Measurements from ENCODE around the gene CLEC7A.

Gene CLEC7A

DNA sequence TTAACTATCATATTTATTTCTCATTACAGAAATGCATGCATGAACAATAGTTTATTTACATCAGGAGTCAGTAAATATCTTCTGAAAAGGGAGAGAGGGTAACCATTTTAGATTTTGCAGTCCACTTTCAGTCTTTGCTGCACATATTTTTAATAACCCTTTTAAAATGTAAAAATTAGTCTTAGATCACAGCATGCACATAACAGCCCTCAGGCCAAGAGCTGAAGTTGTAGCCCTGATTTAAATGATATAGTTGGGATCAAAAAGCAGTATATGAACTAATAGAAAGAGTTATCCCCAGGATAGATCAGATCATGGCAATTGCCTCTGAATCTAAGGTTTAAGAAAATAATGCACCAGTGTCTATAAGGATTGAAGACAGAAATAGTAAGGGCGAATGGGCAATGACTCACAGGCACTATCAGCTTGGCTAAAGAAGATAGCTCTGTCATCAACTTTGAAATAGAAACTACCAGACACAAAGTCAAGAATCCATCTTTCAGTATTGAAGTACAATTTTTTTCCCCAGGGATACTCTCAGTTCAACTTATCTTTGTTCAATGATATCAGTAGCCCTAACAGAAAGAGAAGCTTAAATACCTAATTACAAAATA is 13.1 kb upstream of the CLEC7A start:
- FAIRE-seq (no peak), DNase-seq (ENCODE audit: insufficient read length, low spot score) (no peak)

DNA sequence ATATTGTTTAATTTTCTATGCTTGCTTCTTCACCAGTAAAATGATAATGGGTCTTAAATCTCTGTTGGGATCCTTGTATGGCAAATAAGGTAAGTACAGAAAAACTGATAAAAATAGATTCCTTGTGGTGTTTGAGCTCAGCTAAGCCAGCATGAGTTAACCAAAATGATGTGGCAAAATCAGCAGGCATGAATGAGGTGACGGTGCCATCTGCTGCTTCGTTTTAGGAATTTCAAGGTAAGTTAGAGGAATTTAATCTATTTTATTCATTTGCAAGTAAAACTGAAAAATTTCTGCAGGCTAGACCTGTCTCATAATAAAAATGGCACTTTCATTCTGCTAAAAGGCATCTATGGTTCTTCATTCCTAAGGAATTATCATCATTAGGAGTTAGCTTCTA is 10.0 kb upstream of the CLEC7A start:
- peak; percentile 32 for DNase-seq (ENCODE audit: insufficient read length, low spot score)
- peak; percentile 4 for FAIRE-seq

DNA sequence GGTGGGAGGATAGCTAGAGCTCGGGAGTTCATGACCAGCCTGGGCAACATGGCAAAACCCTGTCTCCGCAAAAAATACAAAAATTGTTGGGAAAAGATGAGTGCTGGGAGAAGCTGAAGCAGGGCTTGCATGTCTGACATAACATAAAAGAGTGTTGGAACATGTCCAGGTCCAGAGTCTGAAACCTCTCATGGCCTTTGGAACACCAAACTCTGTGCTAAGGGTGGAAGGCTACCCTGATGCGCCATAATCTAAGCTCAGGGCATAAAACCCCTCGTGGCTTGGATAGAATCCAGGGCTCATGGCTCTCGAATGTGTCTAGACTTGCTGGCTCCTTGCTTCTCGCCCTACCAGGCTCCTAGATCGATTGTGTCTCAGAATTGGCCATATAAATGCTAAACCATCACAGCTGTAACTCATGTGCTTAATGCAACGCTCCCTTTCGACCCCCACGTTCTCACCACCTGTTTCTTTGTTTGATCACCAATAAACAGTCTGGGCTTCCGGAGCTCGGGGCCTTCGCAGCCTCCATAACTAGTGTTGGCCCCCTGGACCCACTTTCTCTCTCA is 6.7 kb upstream of the CLEC7A start:
- DNase-seq (ENCODE audit: insufficient read length, low spot score) (no peak), FAIRE-seq (no peak)

DNA sequence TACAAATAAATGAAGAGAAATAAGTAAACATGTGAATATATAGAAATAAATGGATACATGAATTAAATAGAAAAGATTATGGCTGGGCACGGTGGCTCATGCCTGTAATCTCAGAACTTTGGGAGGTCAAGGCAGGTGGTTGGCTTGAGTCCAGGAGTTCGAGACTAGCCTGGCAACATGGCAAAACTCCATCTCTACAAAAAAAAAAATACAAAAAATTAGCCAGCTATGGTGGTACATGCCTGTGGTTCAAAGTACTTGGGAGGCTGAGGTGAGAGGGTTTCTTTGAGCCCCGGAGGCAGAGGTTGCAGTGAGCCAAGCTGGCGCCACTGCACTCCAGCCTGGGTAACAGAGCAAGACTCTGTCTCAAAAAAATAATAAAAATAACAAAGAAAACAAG is 5.1 kb upstream of the CLEC7A start:
- DNase-seq (ENCODE audit: insufficient read length, low spot score): no peak
- no peak for FAIRE-seq

DNA sequence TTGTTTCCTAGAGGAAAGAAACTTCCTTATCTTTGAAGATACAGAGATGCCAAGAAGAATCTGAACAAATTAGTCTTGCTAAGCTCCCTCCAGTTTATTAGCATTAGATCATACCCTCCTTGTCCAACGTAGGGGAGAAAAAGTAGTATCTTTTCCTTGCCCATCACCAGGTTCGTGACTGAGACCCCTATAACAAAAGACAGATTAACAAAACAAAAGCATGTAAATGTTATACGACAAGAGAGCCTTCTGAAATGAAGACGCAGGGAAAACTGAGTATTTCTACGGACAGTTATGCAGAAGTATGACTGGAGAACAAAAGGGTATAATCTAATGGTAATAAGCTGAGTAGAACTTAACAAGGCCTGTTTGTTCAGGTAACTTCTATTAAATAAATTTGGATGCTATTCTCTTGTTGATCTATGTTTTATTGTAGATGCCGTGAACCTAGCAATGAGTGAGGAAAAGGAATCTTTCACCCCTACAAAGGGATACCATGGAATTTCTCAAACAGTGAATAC is 2.9 kb upstream of the CLEC7A start:
- FAIRE-seq (no peak), DNase-seq (ENCODE audit: insufficient read length, low spot score) (no peak)

DNA sequence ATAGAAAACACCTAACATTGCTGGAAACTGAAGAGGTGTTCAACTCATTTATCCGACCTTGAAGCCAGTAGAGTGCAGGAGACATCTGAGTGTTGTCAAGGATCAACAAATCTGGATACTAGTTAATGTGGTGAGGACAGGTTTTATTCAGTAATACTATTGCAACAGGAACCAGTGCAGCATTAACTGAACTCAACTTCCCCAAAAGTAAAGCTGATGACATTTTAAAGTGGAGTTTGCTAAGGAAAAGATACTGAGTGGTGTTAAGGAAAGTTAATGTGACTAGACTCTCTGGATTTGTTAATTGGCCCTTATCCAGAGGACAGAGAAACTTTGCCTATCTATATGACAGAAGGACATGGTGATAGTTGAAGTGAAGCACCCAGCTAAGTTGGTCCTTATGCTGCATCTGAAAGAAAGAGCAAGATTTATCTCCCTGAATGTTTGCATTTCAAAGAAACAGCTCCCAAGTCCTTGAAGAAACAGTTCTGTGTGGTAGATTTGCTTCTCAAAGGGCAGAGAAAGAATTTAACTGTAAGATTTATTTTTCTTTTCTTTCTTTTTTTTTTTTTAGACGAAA is 1.2 kb upstream of the CLEC7A start:
- FAIRE-seq (no peak), DNase-seq (ENCODE audit: insufficient read length, low spot score) (no peak)

DNA sequence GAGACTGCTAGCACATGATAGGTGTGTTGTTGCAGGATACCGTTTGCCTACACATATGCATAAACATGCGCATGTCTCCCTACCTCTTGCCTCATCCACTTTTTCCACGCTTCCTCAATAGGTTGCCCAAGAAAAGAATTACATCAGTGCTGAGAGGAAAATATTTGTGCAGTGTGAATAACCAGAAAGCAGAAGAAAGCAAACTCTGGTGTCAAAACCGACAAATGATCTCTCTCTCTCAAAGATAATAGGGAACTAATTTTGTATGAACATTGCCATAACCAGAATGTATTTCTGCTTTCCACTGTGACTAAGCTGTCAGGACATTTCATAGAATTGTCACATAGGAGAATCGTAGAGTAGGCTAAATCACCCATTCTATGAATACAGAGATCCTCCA is 1.3 kb downstream of the CLEC7A start:
- DNase-seq (ENCODE audit: insufficient read length, low spot score): no peak
- no peak for FAIRE-seq

DNA sequence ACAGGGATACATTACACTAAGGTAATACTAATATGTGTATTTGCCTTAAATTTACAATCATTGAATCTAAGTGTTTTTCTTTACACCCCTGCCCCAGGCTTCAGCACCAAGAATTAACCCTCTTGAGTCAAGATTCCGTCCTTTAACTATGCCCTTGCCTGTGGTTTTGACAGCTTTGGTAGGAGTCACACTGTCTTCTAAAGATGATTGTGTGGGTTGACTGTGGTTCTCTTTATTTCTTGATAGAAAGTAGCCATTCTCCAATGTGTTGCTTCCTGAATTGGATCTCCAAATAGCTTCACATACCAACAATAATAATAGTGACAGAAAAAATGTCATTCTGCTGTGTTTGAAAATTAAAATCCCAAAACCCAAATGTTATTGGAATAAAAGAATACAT is 3.6 kb downstream of the CLEC7A start:
- DNase-seq (ENCODE audit: insufficient read length, low spot score): no peak
- FAIRE-seq: no peak

DNA sequence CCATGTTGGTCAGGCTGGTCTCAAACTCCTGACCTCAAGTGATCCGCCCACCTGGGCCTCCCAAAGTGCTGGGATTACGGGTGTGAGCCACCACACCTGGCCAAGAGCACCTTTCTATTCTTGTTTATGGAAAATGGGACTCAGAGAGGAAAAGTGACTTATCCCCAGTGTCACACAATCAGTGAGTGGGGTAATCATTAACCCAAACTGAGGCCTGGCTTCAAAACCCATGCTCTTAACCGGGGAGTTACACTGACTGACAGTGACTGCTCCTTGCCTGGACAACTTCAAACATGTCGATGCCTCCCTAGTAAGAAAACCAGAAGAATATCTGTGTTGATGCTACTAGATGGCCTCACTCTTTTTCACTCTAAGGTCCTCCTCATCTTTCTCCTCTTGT is 7.3 kb downstream of the CLEC7A start:
- DNase-seq (ENCODE audit: insufficient read length, low spot score) (no peak), FAIRE-seq (no peak)

DNA sequence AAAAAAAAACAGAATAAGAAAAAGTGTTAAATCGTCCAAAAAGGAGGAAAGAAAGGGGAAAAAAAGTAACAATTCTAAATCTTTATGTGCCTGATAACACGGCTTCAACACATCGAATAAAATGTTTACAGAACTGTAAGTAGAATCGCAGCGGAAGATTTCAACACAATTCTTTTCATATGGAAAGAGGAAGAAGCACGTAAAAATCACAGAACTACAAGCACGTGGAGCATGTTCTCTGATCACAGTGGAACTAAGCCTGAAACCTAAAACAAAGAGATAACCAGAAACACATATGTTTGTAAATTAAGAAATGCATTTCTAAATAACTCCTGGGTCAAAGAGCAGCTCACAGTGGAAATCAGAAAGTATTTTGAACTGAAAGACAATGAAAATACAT is 8.7 kb downstream of the CLEC7A start:
- FAIRE-seq: no peak
- DNase-seq (ENCODE audit: insufficient read length, low spot score): no peak

DNA sequence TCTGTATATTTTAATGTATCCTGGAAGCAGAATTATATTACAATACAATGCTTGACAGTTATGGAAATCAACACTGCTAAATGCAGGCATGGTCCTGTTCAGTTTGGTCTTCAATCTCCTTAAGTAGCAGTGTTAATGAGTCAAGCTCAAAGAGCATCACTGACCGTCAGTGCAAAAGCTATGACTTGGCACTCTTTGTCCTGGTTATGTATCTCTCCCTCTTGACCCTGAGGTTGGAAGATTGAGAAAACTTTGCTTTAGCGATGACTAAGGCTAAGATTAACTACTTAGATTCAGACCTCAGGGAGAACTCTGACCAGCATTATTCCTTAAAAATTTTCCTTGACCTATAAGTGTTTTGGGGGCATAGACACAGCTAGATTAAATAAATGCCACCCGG is 10.9 kb downstream of the CLEC7A start:
- FAIRE-seq: no peak
- DNase-seq (ENCODE audit: insufficient read length, low spot score): no peak

DNA sequence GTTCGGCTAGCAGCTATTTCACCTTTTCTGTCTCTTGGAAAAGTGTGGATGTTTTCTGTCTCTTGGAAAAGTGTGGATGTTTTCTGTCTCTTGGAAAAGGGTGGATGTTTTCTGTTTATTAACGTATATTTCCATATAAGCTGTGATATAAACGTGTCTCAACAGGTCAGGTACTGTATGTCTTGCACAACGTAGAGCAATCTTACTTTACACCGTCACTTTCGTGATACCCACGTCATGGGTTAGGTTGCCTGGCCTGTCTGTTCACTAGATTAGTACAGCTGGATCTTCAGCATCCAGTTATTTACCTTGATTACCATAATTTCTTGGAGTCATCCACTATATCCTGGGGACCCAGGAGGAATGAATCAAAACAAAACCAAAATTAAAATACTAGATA is 14.1 kb downstream of the CLEC7A start:
- DNase-seq (ENCODE audit: insufficient read length, low spot score): no peak
- FAIRE-seq: peak; percentile 36

DNA sequence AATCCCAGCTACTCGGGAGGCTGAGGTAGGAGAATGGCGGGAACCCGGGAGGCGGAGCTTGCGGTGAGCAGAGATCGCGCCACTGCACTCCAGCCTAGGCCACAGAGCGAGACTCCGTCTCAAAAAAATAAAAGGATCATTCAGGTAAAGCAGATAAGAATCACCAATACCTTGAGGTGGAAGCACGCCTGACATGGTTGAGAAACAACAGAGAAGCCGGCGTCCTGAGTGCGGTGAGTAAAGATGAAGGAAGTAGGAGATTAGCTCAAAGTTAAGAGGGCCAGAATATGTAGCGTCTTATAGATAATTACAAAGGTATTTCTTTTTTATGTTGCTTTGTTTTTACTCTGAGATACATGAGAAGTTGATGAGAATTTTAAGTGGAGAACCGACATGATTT is 14.7 kb downstream of the CLEC7A start:
- FAIRE-seq: no peak
- no peak for DNase-seq (ENCODE audit: insufficient read length, low spot score)

DNA sequence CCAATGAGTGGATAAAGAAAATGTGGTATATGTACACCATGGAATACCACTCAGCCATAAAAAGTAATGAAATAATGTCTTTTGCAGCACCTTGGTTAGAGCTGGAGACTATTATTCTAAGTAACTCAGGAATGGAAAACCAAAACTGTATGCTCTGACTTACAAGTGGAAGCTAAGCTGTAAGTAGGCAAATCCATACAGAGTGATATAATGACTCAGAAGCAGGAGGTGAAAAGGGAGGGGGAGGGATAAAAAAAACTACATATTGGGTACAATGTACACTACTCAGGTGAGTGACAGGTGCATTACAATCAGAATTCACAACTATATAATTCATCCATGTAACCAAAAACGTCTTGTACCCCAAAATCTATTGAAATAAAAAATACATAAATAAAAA is 16.1 kb downstream of the CLEC7A start:
- DNase-seq (ENCODE audit: insufficient read length, low spot score): no peak
- FAIRE-seq: no peak

DNA sequence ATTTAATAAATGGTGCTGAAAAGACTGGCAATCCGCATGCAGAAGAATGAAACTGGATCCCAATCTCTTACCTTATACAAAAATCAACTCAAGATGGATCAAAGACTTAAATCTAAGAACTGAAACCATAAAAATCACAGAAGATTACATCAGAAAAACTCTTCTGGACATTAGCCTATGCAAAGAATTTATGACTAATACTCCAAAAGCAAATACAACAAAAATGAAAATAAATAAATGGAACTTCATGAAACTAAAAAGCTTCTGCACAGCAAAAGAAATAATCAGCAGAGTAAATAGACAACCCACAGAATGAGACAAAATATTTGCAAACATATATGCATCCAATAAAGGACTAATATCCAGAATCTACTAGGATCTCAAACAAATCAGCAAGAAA is 16.9 kb downstream of the CLEC7A start:
- FAIRE-seq (no peak), DNase-seq (ENCODE audit: insufficient read length, low spot score) (no peak)

DNA sequence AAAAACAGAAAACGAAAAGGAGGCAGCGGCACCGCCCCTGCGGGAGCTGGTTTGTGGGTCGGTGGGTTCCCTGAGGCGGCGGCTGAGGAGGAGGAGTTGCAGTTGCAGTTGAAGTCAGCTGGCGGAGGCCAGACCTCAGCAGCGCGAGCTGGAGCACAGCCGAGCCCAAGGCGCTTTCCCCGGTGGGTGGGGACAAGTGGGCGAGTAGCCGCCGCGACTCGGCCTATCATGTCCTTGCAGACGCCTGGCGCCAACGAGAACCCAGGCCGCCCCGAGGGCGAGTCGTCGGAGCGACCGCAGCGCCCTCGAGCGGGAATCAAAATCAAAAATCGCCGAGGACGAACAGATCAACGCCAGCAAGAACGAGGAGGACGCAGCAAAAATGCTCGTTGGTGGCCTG is 18.5 kb downstream of the CLEC7A start:
- FAIRE-seq: no peak
- no peak for DNase-seq (ENCODE audit: insufficient read length, low spot score)

DNA sequence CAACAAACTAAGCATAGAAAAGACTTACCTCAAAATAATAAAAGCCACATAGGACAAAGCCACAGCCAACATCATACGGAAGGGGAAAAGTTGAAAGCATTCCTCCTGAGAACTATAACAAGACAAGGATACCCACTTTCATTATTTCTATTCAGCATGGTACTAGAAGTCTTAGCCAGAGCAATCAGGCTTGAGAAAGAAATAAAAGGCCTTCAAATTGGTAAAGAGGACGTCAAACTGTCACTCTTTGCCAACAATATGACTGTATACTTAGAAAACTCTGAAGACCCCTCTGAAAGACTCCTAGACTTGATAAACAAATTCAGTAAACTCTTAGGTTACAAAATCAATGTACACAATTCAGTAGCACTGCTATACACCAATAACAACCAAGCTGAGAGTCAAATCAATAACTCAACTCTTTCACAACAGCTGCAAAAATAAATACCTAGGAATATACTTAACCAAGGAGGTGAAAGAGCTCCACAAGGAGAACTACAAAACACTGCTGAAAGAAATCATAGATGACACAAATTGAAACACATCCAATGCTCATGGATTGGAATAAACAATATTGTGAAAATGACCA is 19.6 kb downstream of the CLEC7A start:
- DNase-seq (ENCODE audit: insufficient read length, low spot score) (no peak), FAIRE-seq (no peak)

DNA sequence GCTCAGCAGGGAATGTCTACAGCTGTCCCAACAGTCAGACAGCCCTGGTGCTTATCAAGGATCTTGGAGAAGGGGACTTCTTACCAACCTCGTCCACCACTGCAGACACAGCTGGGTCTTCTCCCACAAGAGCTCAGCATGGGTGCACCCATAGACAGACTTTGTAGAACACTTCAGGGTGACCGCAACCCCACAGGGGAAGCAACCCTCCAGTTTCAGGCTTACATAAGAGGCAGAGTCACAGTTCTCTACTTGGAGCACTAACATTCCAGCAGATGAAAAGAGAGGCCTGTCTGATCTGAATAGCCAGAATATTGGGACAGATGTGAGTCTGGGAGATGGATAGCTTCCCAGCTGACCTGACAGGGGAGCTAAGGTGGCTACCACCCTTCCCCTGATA is 27.7 kb downstream of the CLEC7A start:
- DNase-seq (ENCODE audit: insufficient read length, low spot score): no peak
- no peak for FAIRE-seq

DNA sequence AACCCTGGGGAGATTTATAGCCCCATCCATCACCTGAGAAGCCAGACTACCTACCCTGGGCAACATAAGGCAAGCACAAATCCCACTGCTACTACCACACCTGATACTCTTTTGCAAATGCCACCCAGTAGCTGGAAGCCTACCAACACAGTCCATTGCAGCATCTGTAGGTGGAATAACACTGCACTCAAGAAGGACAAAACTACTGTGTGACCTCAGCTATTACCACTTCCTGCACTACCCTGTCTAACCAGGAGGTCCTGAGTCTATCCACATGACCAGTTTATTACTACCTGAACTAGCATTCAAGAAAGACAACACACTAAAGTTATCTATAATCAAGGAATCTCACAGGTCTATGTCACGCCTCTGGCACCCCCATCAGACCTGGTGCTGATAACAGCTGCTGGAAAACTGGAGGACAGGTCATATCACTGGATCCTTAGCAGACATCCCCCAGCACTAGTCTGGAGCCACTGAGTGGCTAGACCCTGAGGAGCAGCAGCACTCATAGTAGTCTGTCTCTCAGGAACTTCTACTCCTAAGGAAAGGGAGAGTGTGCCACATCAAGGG is 28.3 kb downstream of the CLEC7A start:
- DNase-seq (ENCODE audit: insufficient read length, low spot score) (no peak), FAIRE-seq (no peak)

DNA sequence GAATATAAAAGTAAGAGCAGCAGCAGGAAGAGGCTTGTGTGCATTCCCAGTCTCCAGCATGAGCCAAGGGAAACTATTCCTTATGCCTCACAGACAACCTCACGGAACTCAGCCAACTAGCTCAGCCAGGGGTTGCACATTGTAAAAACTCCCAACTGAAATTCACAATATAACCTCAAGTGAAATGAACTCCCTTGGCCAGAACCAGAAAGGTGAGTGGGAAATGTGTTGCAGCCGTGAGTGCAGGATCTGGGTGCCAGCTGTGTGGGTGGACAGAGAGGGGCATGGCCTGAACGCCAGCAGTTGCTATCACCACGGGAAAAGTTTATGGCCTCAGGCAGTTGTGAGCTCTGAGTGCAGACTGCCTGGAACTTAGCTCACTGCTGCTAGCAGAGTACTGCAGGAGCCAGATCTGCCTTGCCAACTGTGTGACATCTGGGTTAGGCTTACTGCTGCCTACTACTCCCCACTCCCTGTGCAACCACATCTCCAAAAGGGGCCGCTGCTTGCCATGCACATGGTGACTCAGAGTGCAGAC is 28.9 kb downstream of the CLEC7A start:
- DNase-seq (ENCODE audit: insufficient read length, low spot score) (peak; percentile 5), FAIRE-seq (peak; percentile 44)

DNA sequence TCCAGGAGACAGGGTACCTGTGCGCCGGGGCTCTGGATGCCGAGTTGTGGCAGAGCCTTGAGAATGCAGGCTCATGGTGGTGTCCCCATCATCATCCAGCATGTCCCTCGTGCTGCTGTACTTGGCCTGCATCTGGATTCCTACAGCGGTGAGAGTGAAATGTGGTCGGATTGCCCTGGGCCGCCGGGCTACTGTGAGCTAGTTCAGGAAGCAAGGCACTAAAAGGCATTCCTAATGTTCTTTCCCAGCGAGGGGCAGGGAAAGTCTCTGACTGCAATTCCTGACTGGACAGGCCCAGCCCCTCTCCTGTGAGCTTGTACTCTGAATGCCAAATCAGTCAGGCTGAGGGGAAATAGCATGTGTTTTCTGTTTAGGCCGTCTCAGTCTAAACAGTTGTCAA is 31.2 kb downstream of the CLEC7A start, which contains the start of gene CLEC1A:
Gene CLEC1A, minus strand, starts transcription at position 195 of the 400 bp plus-strand sequence. Its CDS starts 63 bp downstream, at position 132.
- no peak for FAIRE-seq
- no peak for DNase-seq (ENCODE audit: insufficient read length, low spot score)
